ENCODE data around the gene CYP21A2.

The CYP21A2 gene

DNA sequence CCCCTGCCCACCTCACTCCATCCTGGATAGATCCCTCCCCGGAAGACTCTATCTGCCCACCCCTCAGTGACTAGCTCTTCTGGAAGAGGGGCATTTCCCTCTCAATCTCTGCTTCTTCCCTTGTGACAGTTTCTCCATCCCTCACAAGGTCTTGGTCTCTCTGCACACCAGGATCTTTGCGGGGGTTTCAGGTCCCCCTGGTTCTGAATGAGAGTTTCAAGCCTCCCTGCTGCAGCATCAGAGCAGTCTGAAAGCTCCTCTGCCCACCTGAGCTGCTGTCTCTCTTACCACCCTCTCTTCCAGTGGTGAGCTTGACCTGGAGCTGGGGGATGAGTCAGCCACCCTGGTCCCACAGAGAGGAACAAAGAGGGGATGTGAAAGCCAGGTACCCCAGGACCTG is 46.6 kb downstream of the CYP21A2 start:
- FAIRE-seq = no peak

GRCh38 chr6:32085759-32086459 is 47.7 kb downstream of the CYP21A2 start:
- FAIRE-seq = no peak

DNA sequence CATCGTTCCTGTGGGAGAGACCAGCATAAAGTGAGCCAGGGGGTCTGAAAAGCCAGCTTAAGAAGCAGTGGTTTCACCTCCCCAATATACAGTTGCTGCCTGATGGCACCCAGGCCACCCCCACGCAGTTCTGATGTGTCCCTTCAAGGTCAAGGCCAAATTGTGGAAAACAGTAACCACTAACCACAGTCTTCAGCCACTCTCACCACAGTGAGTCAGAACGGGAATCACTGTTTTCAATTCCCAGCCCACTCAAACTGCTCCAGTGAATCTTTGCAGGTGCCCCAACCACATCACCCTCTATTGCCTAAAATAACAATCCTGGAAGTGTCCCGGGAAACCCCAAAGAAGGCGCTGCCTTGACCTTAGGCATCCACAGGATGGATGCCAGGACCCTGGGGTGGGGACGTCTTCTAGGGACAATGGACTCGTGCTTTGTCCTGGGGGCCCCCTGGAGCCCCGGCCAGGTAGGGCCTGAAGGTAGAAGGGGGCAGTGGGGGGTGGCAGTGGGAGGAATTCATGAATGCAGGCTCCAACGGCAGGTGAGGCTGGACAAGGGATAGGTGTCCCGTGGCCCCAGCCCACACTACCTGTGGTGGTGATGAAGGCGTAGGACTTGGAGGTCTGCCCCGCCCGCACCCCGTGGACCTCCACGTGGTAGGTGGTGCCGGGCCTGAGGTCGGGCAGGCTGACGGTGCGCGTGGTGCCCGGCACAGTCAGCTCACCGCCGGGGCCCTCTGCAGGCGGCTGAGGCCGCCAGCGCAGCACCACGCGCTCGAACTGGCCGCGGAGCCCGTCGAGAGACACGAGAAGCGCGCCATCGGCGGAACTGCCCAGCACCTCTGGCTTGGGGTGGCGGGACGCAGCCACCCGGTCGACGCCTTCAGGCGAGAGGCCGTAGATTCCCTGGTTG is 48.7 kb downstream of the CYP21A2 start:
- FAIRE-seq = no peak

- no peak for FAIRE-seq
Measured at GRCh38 chr6:32087574-32088486, 49.6 kb downstream of the CYP21A2 start.

DNA sequence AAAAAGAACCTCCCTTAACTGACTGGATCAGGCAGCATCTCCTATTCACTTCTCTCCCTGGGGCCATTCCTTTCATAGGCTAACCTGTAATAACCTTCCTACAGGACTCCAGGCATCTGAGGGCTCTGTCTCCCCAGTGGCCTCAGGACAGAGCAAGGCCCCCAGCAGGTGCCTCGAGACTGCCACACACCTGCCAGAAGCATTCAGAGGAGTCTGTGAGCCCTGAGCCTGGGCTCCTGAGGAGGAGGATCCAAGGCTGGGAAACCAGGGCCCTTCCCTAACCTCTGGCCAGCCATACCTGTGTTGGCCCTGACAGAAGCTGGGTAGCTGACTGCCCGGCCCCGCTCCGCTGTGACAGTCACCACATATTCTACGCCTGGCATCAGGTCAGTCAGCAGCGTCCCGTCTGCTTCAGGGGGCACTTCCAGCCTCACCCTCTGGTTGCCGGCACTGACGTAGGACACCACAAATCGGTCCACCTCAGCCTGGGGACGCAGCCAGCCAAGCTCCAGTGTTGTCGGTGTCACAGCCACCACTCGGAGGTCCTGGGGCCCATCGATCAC is 50.4 kb downstream of the CYP21A2 start:
- FAIRE-seq = no peak

- FAIRE-seq = no peak
Measured at GRCh38 chr6:32089082-32089828, 51.0 kb downstream of the CYP21A2 start.
